NT2/D1 (cell line): Measurements from ENCODE around the gene UPK3BL2.
"Not testable (repeated sequence)": the region's sequence is repeated elsewhere in the genome, so short reads cannot be mapped to it uniquely, and the experiment has no call there.

Source experiments
- YY1 ChIP-seq: IDR thresholded peaks from 2 replicates; pipeline ENCODE4 v1.6.1; 2011; ENCODE audit not compliant: insufficient read length, insufficient read depth
- ZNF274 ChIP-seq: IDR thresholded peaks from 2 replicates; pipeline ENCODE4 v1.6.1; 2011; ENCODE audit warnings: mild to moderate bottlenecking, low read depth, low read length

DNA sequence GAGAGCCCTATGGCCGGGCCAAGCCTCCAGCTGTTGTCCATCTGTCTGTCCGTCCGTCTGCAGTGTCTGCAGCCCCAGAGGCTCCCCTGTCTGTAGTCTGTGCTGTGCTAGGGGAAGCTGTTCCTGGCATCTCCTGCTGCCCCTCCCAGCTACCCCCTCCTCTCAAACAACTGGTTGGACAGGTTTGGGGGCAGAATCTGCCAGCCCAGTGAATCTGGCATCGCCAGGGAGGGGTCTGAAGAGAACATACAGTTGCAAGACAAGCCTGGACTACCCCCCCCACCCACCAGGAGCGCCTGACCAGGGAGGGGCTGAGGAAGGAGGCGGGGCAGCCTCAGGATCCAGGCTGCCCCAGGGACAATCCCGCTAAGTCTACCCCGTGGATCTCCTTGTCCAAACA lies at the start of gene UPK3BL2:
- TF ChIP-seq ZNF274, YY1: not testable (repeated sequence)
